Endothelial cell of umbilical vein (primary cell): ENCODE data around the gene CDK11B. TPM values are rescaled to one million over a fixed set of nuclear protein-coding genes. Genes with fewer than 3 reads are reported as not detected.

Experiments used
- BruUV-seq: library from RNA; stranded (reverse); fragments of 400-500 nt; replicated peaks from 2 replicates; lab custom pipeline; 2021; lab: Mats Ljungman, UMichigan
- CTCF ChIA-PET: fragments of 300-600, 350-600 bp; sonication (Branson Sonifier 250); formaldehyde crosslinking; loops from one replicate; lab custom pipeline; 2021; ENCODE audit warnings: antibody characterized with exemption, inconsistent platforms; lab: Charles Lee
- POLR2A ChIA-PET: fragments of 300-600, 350-600 bp; sonication (Branson Sonifier 250); formaldehyde crosslinking; loops from one replicate; lab custom pipeline; 2021; ENCODE audit warnings: antibody characterized with exemption, inconsistent platforms; lab: Charles Lee
- DNase-seq: peaks from one replicate; pipeline ENCODE4 v3.0.0-alpha.2; 2011; ENCODE audit warnings: low read depth, low spot score
- FAIRE-seq: peaks from 2 replicates; lab custom pipeline; 2011; peaks lifted over from hg19 to GRCh38; lab: Jason Lieb, UNC
- H2AFZ ChIP-seq: 2 replicates; pipeline ENCODE4 v1.6.0; 2012; ENCODE audit warnings: low read depth, low read length, control low read depth, inconsistent platforms
- H3K27ac ChIP-seq: 2 replicates; pipeline ENCODE4 v1.5.1; 2011; ENCODE audit warnings: low read depth, mild to moderate bottlenecking, control low read depth, low read length, moderate library complexity; ENCODE audit not compliant: insufficient read depth
- H3K27me3 ChIP-seq, 2 experiments: 2 replicates each; pipeline versions ENCODE4 v1.6.0 to v1.6.1; 2011; ENCODE audit warnings: low read length in 2 of 2, mixed read lengths in 1 of 2; ENCODE audit not compliant: control insufficient read depth in 2 of 2, insufficient read depth in 2 of 2
- H3K36me3 ChIP-seq, 2 experiments: 2 replicates in 1 of 2; 3 replicates in 1 of 2; pipeline ENCODE4 v1.5.1; 2011; ENCODE audit warnings: low read length in 2 of 2, mild to moderate bottlenecking in 1 of 2, moderate library complexity in 1 of 2; ENCODE audit not compliant: control insufficient read depth in 2 of 2, insufficient read depth in 2 of 2; ENCODE audit errors: extremely low read depth in 1 of 2
- H3K4me1 ChIP-seq: 3 replicates; pipeline ENCODE4 v1.5.1; 2011; ENCODE audit warnings: mild to moderate bottlenecking, low read length; ENCODE audit not compliant: control insufficient read depth, insufficient read depth; ENCODE audit errors: extremely low read depth
- H3K4me2 ChIP-seq: 2 replicates; pipeline ENCODE4 v1.6.1; 2011; ENCODE audit warnings: low read length, control low read depth, mixed read lengths; ENCODE audit not compliant: insufficient read depth
- H3K4me3 ChIP-seq, 3 experiments: fragments of 200-600 bp in 1 of 3; sonication (generic), shearing (Covaris generic) in 1 of 3; replicated peaks in 1 of 3; 2 replicates each; pipeline ENCODE4 v1.5.1; 2011 to 2016; ENCODE audit warnings: control low read depth in 3 of 3, low read length in 3 of 3, mild to moderate bottlenecking in 2 of 3, inconsistent platforms in 1 of 3, low read depth in 1 of 3, moderate library complexity in 1 of 3; ENCODE audit not compliant: insufficient read depth in 1 of 3
- H3K79me2 ChIP-seq: 2 replicates; pipeline ENCODE4 v1.6.0; 2012; ENCODE audit warnings: low read length, inconsistent platforms; ENCODE audit not compliant: control insufficient read depth, insufficient read depth
- H3K9ac ChIP-seq: replicated peaks from 2 replicates; pipeline ENCODE3; 2011; ENCODE audit warnings: low read length, control low read depth; ENCODE audit not compliant: insufficient read depth; ENCODE audit errors: extremely low read depth
- H3K9me1 ChIP-seq: replicated peaks from 3 replicates; pipeline ENCODE4 v1.6.0; 2011; ENCODE audit warnings: mild to moderate bottlenecking, low read length; ENCODE audit not compliant: control insufficient read depth, insufficient read depth; ENCODE audit errors: extremely low read depth
- H3K9me3 ChIP-seq: replicated peaks from 2 replicates; pipeline ENCODE4 v1.5.1; 2012; ENCODE audit warnings: low read length, inconsistent platforms; ENCODE audit not compliant: control insufficient read depth, insufficient read depth
- H4K20me1 ChIP-seq: replicated peaks from 2 replicates; pipeline ENCODE3; 2011; ENCODE audit warnings: mild to moderate bottlenecking, low read length; ENCODE audit not compliant: control insufficient read depth, insufficient read depth; ENCODE audit errors: extremely low read depth
- EZH2 ChIP-seq: IDR thresholded peaks from 2 replicates; pipeline ENCODE4 v1.6.1; 2012; ENCODE audit warnings: borderline replicate concordance, low read depth, mild to moderate bottlenecking, moderate library complexity, low read length, inconsistent platforms; ENCODE audit not compliant: severe bottlenecking
- JUN ChIP-seq: IDR thresholded peaks from 2 replicates; pipeline ENCODE4 v1.6.1; 2011; ENCODE audit warnings: borderline replicate concordance, low read depth; ENCODE audit not compliant: insufficient read length, insufficient read depth
- POLR2AphosphoS5 ChIP-seq: IDR thresholded peaks from 2 replicates; pipeline ENCODE4 v1.6.1; 2012; ENCODE audit warnings: low read depth, mild to moderate bottlenecking, control low read depth, low read length, moderate library complexity; ENCODE audit not compliant: insufficient read depth
- dilution Hi-C: fragments of 300-500 bp; cut with MboI; formaldehyde crosslinking; loops from one replicate; pipeline ENCODE4 v1.15.0; 2019; ENCODE audit warnings: low sequenced_read_pairs; ENCODE audit not compliant: extremely low pct_ligation_motif_present
- intact Hi-C: fragments of 100-400 bp; cut with micrococcal nuclease; formaldehyde crosslinking; loops from one replicate; pipeline ENCODE4 v1.10.0; 2022
- polyA plus RNA-seq, 4 experiments: library from polyadenylated mRNA; depleted of rRNA in 3 of 4; stranded (reverse) in 3 of 4; unstranded in 1 of 4; fragments of >200 nt; gene quantifications; 2 replicates each; pipeline versions ENCODE4 v1.2.1 to v1.2.3, GENCODE V29; 2011 to 2012; ENCODE audit warnings: missing spikeins in 1 of 4
- total RNA-seq: library from RNA; stranded (reverse); gene quantifications from 2 replicates; pipeline ENCODE4 v1.2.3, GENCODE V29; 2021
- TF ChIP-seq, protein P1 (sequence below), 2 donors: IDR thresholded peaks; 1 replicate in 1 of 2; 2 replicates in 1 of 2; pipeline ENCODE4 v1.5.1; 2011; ENCODE audit warnings: low read length in 2 of 2, mild to moderate bottlenecking in 2 of 2, moderate library complexity in 2 of 2, control low read depth in 1 of 2, inconsistent platforms in 1 of 2, low read depth in 1 of 2; ENCODE audit not compliant: insufficient read depth in 1 of 2; ENCODE audit errors: extremely low read depth in 1 of 2

Gene CDK11B
- total and polyA plus RNA-seq, 2 donors (not counting 3 experiments of a cell fraction or from before 2014, with no cell fraction given): 16.4 to 32.0 TPM

- FAIRE-seq: no peak
- dilution Hi-C loops: no loop called here
- Histone ChIP-seq H3K79me2 (no peaks in the 10 kb centered on the region), H2AFZ (no peak overlapping the region), H3K36me3 (no peaks in the 10 kb centered on the region), H3K27ac (no peak overlapping the region), H3K4me1 (no peaks in the 10 kb centered on the region), H3K9ac (no peak overlapping the region), H3K4me2 (no peak overlapping the region), H3K9me1 (no peaks in the 10 kb centered on the region), H3K4me3 (no peak overlapping the region), H3K9me3 (no peaks in the 10 kb centered on the region), H4K20me1 (no peaks in the 10 kb centered on the region), H3K27me3 (peaks cover 7 to 20% of the 10 kb centered on the region in 2 experiments)
- ChIA-PET CTCF (interaction anchor here (1.2 to 2.0 kb wide), 2 partner anchors 12 to 53 kb away, joined by 3 to 6 read pairs; partner anchors contain the start of gene MIB2), POLR2A (interaction anchor here (0.6 kb wide), 1 partner anchor 464 kb away, joined by 5 read pairs; no protein-coding TSS in a partner anchor)
- intact Hi-C loops: no loop called here
- DNase-seq: no peak
- BruUV-seq: no TSS peak
- TF ChIP-seq EZH2 (no peak), JUN (no peak), POLR2AphosphoS5 (no peak)
- TF ChIP-seq, protein P1, sequence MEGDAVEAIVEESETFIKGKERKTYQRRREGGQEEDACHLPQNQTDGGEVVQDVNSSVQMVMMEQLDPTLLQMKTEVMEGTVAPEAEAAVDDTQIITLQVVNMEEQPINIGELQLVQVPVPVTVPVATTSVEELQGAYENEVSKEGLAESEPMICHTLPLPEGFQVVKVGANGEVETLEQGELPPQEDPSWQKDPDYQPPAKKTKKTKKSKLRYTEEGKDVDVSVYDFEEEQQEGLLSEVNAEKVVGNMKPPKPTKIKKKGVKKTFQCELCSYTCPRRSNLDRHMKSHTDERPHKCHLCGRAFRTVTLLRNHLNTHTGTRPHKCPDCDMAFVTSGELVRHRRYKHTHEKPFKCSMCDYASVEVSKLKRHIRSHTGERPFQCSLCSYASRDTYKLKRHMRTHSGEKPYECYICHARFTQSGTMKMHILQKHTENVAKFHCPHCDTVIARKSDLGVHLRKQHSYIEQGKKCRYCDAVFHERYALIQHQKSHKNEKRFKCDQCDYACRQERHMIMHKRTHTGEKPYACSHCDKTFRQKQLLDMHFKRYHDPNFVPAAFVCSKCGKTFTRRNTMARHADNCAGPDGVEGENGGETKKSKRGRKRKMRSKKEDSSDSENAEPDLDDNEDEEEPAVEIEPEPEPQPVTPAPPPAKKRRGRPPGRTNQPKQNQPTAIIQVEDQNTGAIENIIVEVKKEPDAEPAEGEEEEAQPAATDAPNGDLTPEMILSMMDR (IDR thresholded peaks at IDR 0.05; ENCODE audit: extremely low read depth in 1 of 2, insufficient read depth in 1 of 2, low read depth in 1 of 2, low read length in 2 of 2): no peak
Measured at GRCh38 chr1:1602304-1602967, 56.4 kb downstream of the CDK11B start.
